Body of pancreas (tissue), 4 donors: ENCODE measurements around the gene DDIT4L. TPM values are rescaled to one million over a fixed set of nuclear protein-coding genes. Genes with fewer than 3 reads are reported as not detected.
A peak's percentile ranks its signal among the peaks of the same experiment; 100 is the strongest.

ENCODE experiments used
- ATAC-seq: fragments of 150-250 bp; one replicate; pipeline ENCODE4 v1.9.1; 2016
- DNase-seq, 4 donors: peaks; one replicate each; pipeline ENCODE4 v3.0.0-alpha.2; 2019
- H3K27ac ChIP-seq, 4 donors: fragments of 200-600 bp; sonication (generic); 1 replicate in 3 of 4; 2 replicates in 1 of 4; pipeline versions ENCODE4 v1.5.1 to v1.6.1; 2016 to 2019; ENCODE audit warnings: mild to moderate bottlenecking in 1 of 4, mixed read lengths in 1 of 4, moderate library complexity in 1 of 4
- H3K27me3 ChIP-seq, 2 donors: fragments of 200-600 bp; sonication (generic); one replicate each; pipeline ENCODE4 v1.6.0; 2016; ENCODE audit warnings: mild to moderate bottlenecking in 1 of 2
- H3K36me3 ChIP-seq, 2 donors: fragments of 200-600 bp; sonication (generic); replicated peaks in 1 of 2; 2 replicates each; pipeline ENCODE4 v1.5.1; 2016; ENCODE audit warnings: low read depth in 2 of 2; ENCODE audit not compliant: insufficient read depth in 1 of 2
- H3K4me1 ChIP-seq: fragments of 200-600 bp; sonication (generic); one replicate; pipeline ENCODE4 v1.6.0; 2016
- H3K4me3 ChIP-seq, 2 donors: fragments of 200-600 bp; sonication (generic); 1 replicate in 1 of 2; 2 replicates in 1 of 2; pipeline ENCODE4 v1.5.1; 2016 to 2019
- H3K9me3 ChIP-seq, 3 donors: fragments of 200-600 bp; sonication (generic); 1 replicate in 2 of 3; 2 replicates in 1 of 3; pipeline ENCODE4 v1.5.1; 2016
- POLR2A ChIP-seq, 3 donors: fragments of 450-650 bp; IDR thresholded peaks; one replicate each; pipeline ENCODE4 v1.6.1; 2016; ENCODE audit warnings: antibody characterized with exemption in 3 of 3, mild to moderate bottlenecking in 2 of 3
- WGBS, 2 donors: methylation state at CpG; one replicate each; pipeline ENCODE4 v1.1.5; 2017; 5-methylcytosine and 5-hydroxymethylcytosine counted together
- intact Hi-C: fragments of 100-400 bp; cut with DNase I; formaldehyde crosslinking; loops from one replicate; pipeline ENCODE4 v1.15.1; 2023
- total RNA-seq, 2 donors: library from RNA; depleted of rRNA; stranded (reverse); fragments of >200 nt; gene quantifications; one replicate each; pipeline ENCODE4 v1.1.0, GENCODE V29; 2016
- TF ChIP-seq, protein P1 (sequence below), 7 experiments: fragments of 450-650 bp in 4 of 7; fragments of 200-600 bp in 3 of 7; sonication (generic) in 3 of 7; IDR thresholded peaks; one replicate each; pipeline ENCODE4 v1.5.1; 2016 to 2019; ENCODE audit warnings: antibody characterized with exemption in 7 of 7

The DDIT4L gene
- 1 to 10 TPM in 1 of 2 donors, not detected in 1; 1.0 TPM for total RNA-seq

DNA sequence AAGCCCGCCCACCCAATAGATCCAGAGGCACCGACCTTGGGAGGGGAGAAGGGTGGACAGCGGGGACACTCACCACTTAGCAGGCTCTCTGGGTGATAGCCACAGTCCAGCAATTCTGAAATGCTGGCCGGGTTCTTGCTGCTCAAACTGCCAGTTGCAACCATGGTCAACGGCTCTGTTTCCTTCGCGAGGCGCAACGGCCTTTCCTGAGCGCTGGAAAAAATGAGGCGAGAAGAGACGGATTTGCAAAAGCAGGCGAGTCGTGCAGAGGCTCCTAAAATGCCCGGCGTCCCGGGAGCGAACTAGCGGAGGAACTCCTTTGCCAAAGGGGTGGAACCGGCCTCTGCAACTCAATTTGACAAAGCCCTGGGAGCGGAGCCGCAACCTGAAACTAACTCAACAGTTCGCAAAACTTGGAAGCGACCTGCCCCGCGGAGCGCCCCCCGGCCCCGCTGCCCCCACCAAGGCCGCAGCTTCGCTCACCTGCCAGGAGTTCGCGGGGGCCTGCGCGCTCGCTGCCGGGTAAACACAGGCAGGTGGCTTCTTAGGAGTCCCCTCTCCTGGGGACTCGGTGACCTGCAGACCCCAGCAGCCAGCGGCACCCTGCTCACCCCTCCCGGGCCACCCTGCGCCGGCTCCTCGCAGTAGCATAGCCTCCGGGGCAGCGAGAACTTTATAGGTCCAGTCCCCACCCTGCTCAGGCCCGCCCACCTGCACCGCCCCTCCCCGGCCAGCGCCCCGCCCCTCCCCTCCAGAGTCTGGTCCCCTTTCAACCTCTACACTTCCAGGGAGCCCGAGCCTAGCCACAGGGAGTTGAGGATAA, at the start of gene DDIT4L:
Gene DDIT4L, minus strand, starts transcription at position 649 of the 823 bp plus-strand sequence. Its CDS starts 485 bp downstream, at position 164.
- whole genome bisulfite sequencing, 2 donors, result 1 to 3% methylated on average over 24 to 44 of the region's 51 CpGs
- Histone ChIP-seq H3K27me3 (no peaks in the 10 kb centered on the region), H3K36me3 (no peaks in the 10 kb centered on the region), H3K9me3 (no peaks in the 10 kb centered on the region), H3K27ac (no peak within 1 kb of the TSS), H3K4me3 (peak within 1 kb of the TSS; percentile 48 to 65), H3K4me1 (peaks cover 16% of the 10 kb centered on the region)
- intact Hi-C loops, result no loop called here
- DNase-seq (peak; percentile 33 to 63 (median 44)), ATAC-seq (peak; percentile 79)
- TF ChIP-seq, protein P1, sequence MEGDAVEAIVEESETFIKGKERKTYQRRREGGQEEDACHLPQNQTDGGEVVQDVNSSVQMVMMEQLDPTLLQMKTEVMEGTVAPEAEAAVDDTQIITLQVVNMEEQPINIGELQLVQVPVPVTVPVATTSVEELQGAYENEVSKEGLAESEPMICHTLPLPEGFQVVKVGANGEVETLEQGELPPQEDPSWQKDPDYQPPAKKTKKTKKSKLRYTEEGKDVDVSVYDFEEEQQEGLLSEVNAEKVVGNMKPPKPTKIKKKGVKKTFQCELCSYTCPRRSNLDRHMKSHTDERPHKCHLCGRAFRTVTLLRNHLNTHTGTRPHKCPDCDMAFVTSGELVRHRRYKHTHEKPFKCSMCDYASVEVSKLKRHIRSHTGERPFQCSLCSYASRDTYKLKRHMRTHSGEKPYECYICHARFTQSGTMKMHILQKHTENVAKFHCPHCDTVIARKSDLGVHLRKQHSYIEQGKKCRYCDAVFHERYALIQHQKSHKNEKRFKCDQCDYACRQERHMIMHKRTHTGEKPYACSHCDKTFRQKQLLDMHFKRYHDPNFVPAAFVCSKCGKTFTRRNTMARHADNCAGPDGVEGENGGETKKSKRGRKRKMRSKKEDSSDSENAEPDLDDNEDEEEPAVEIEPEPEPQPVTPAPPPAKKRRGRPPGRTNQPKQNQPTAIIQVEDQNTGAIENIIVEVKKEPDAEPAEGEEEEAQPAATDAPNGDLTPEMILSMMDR (IDR thresholded peaks at IDR 0.05), result no peak
- TF ChIP-seq POLR2A (IDR thresholded peaks at IDR 0.05), result peak in 1 of 3 donors; percentile 18

DNA sequence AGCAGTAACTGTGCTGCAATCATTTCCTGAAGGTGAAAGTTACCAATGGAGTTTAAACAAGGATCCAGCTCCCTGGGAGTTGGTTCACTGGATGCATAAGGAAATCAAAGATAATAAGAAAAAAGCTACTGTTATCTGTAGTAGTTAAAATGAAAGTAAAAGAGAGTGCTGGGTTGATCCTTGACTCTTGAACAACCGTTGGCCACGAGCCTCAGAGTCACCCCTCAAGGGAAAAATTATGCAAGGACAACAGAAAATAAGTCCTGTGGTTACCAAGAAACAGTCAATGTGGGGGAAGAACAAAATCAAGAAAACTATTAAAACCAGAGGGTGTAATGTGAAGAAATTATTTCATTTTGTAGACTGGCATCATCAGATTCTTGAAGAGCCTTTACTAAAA, 49.7 kb upstream of the DDIT4L start:
- Histone ChIP-seq H3K36me3 (no peaks in the 10 kb centered on the region), H3K27ac (no peak overlapping the region), H3K4me3 (no peak overlapping the region), H3K9me3 (no peaks in the 10 kb centered on the region), H3K4me1 (no peaks in the 10 kb centered on the region), H3K27me3 (no peaks in the 10 kb centered on the region)
- DNase-seq, result no peak
- 43 to 47% methylated on average over 2 of the region's 2 CpGs for WGBS, 2 donors
- TF ChIP-seq POLR2A (IDR thresholded peaks at IDR 0.05), result no peak
- TF ChIP-seq, protein P1 (IDR thresholded peaks at IDR 0.05), result no peak
- intact Hi-C loops, result no loop called here
- no peak for ATAC-seq

DNA sequence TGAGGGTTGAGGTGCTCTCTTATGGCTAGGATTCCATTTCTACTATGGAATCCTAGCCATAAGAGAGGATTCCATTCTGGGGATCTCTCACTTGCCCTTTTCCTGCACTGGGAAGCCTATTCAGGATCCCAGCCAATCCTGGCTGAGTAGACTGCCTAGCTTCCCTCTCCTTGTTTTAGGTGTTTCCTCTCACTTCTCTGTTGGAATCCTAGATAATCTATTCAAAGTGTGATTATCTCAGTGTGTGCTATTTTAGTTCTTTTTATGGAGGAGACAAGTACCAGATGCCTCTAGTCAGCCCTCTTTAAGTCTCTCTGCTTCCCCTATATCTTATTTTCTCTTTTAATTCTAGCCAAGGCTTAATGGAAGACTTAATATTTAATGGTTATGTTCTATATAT, 34.5 kb upstream of the DDIT4L start:
- no peak overlapping the region for H3K27ac ChIP-seq
- H3K36me3 ChIP-seq, result no peaks in the 10 kb centered on the region
- ATAC-seq (no peak), DNase-seq (no peak)
- no peaks in the 10 kb centered on the region for H3K27me3 ChIP-seq
- peaks cover 0 to 14% (median 2%) of the 10 kb centered on the region in 3 donors for H3K9me3 ChIP-seq
- intact Hi-C loops, result no loop called here
- H3K4me3 ChIP-seq, result no peak overlapping the region
- TF ChIP-seq, protein P1 (IDR thresholded peaks at IDR 0.05), result no peak
- TF ChIP-seq POLR2A (IDR thresholded peaks at IDR 0.05), result no peak
- no peaks in the 10 kb centered on the region for H3K4me1 ChIP-seq

GRCh38 chr4:100224160-100224559, 33.9 kb upstream of the DDIT4L start:
- H3K4me3 ChIP-seq, result no peak overlapping the region
- no peaks in the 10 kb centered on the region for H3K4me1 ChIP-seq
- DNase-seq (no peak), ATAC-seq (no peak)
- H3K27me3 ChIP-seq, result no peaks in the 10 kb centered on the region
- no peak overlapping the region for H3K27ac ChIP-seq
- H3K9me3 ChIP-seq, result peaks cover 0 to 14% (median 2%) of the 10 kb centered on the region in 3 donors
- intact Hi-C loops, result no loop called here
- no peaks in the 10 kb centered on the region for H3K36me3 ChIP-seq
- TF ChIP-seq, protein P1 (IDR thresholded peaks at IDR 0.05), result no peak
- TF ChIP-seq POLR2A (IDR thresholded peaks at IDR 0.05), result no peak

GRCh38 chr4:100208964-100209363, 18.7 kb upstream of the DDIT4L start:
- intact Hi-C loops, result no loop called here
- no peak overlapping the region for H3K4me3 ChIP-seq
- no peak for TF ChIP-seq POLR2A (IDR thresholded peaks at IDR 0.05)
- TF ChIP-seq, protein P1 (IDR thresholded peaks at IDR 0.05), result no peak
- no peaks in the 10 kb centered on the region for H3K27me3 ChIP-seq
- 0 to 9% methylated on average over 1 of the region's 1 CpG for WGBS, 2 donors
- H3K36me3 ChIP-seq, result no peaks in the 10 kb centered on the region
- no peaks in the 10 kb centered on the region for H3K4me1 ChIP-seq
- DNase-seq (no peak), ATAC-seq (no peak)
- no peak overlapping the region for H3K27ac ChIP-seq
- no peaks in the 10 kb centered on the region for H3K9me3 ChIP-seq
